HepG2 (cell line): Measurements from ENCODE around the gene NSMCE1. TPM values are rescaled to one million over a fixed set of nuclear protein-coding genes. Genes with fewer than 3 reads are reported as not detected.

ENCODE experiments used
- AKNA ChIP-seq: sonication (generic); formaldehyde crosslinking; IDR thresholded peaks from 2 replicates; pipeline ENCODE4 v1.4.0; 2020; ENCODE audit warnings: missing genetic modification reagents, borderline replicate concordance
- CEBPG ChIP-seq: IDR thresholded peaks from 2 replicates; pipeline ENCODE4 v1.6.1; 2016
- GLMP ChIP-seq: sonication (generic); formaldehyde crosslinking; IDR thresholded peaks from 2 replicates; pipeline ENCODE4 v1.9.0; 2021; ENCODE audit warnings: missing genetic modification reagents, mild to moderate bottlenecking, borderline replicate concordance
- HMG20B ChIP-seq: conservative IDR thresholded peaks from 2 replicates; pipeline ENCODE4 v1.6.1; 2016; ENCODE audit warnings: missing genetic modification reagents, missing compliant biosample characterization
- LBX2 ChIP-seq: sonication (generic); formaldehyde crosslinking; IDR thresholded peaks from 2 replicates; pipeline ENCODE4 v1.5.0; 2020; ENCODE audit warnings: missing genetic modification reagents, mild to moderate bottlenecking, borderline replicate concordance
- NFYB ChIP-seq: sonication (generic); formaldehyde crosslinking; IDR thresholded peaks from 2 replicates; pipeline ENCODE4 v1.4.0; 2020; ENCODE audit warnings: missing genetic modification reagents
- PBX3 ChIP-seq: sonication (generic); formaldehyde crosslinking; IDR thresholded peaks from 2 replicates; pipeline ENCODE4 v1.8.1; 2023; ENCODE audit warnings: missing genetic modification reagents, inconsistent platforms, borderline replicate concordance
- POGK ChIP-seq: sonication (generic); formaldehyde crosslinking; conservative IDR thresholded peaks from 2 replicates; pipeline ENCODE4 v1.8.0; 2022; ENCODE audit warnings: mild to moderate bottlenecking, moderate library complexity, missing genetic modification reagents
- TFAP4 ChIP-seq: sonication (generic); IDR thresholded peaks from 2 replicates; pipeline ENCODE4 v1.6.1; 2016; ENCODE audit warnings: low read depth, borderline replicate concordance
- TRIM24 ChIP-seq: sonication (generic); formaldehyde crosslinking; IDR thresholded peaks from 2 replicates; pipeline ENCODE4 v1.8.0; 2022; ENCODE audit warnings: mild to moderate bottlenecking, missing genetic modification reagents
- ZNF10 ChIP-seq: sonication (generic); formaldehyde crosslinking; IDR thresholded peaks from 2 replicates; pipeline ENCODE4 v1.4.0; 2020; ENCODE audit warnings: mild to moderate bottlenecking, low read depth, missing genetic modification reagents, borderline replicate concordance
- ZNF512B ChIP-seq: sonication (generic); formaldehyde crosslinking; IDR thresholded peaks from 2 replicates; pipeline ENCODE4 v1.5.1; 2020; ENCODE audit warnings: missing genetic modification reagents, mild to moderate bottlenecking, borderline replicate concordance
- polyA plus RNA-seq, 8 experiments: library from polyadenylated mRNA; depleted of rRNA in 3 of 8; stranded (reverse) in 7 of 8; unstranded in 1 of 8; fragments of >200 nt; fragmentation: Illumina TruSeq in 4 of 8; extraction: Trizol in 4 of 8; gene quantifications; 2 replicates each; pipeline versions ENCODE4 v1.2.1 to v1.2.3, GENCODE V29; 2011 to 2016; ENCODE audit warnings: low read depth in 4 of 8, missing spikeins in 1 of 8, mixed read lengths in 1 of 8; ENCODE audit not compliant: insufficient read depth in 1 of 8
- total RNA-seq, 5 experiments: library from RNA; depleted of rRNA; stranded (reverse); fragments of >200 nt; fragmentation: Illumina TruSeq; extraction: Trizol; gene quantifications; 2 replicates each; pipeline ENCODE4 v1.2.3, GENCODE V29; 2016; ENCODE audit warnings: low read depth in 1 of 5

NSMCE1 gene
- total and polyA plus RNA-seq, 2 of the 13 experiments (the other 11 are each of a cell fraction or from before 2014, with no cell fraction given), result 42.7 to 52.9 TPM

GRCh38 chr16:27284865-27285675 lies 16.5 kb upstream of the NSMCE1 start (continued):
- TF ChIP-seq AKNA (no peak), TFAP4 (0 out of 2 replicates have a peak, but pooled peaks have one; percentile 29), PBX3 (CRISPR knock-in tag) (no peak), ZNF512B (CRISPR knock-in tag) (no peak), HMG20B (peak; percentile 3; the same call in 1 of the 2 replicates), GLMP (CRISPR knock-in tag) (no peak), POGK (no peak), ZNF10 (CRISPR knock-in tag) (no peak), NFYB (CRISPR knock-in tag) (peak; percentile 70), LBX2 (CRISPR knock-in tag) (no peak), TRIM24 (CRISPR knock-in tag) (no peak), CEBPG (CRISPR knock-in tag) (no peak)
